OCI-LY7 (cell line): ENCODE measurements around the gene RGCC. TPM values are rescaled to one million over a fixed set of nuclear protein-coding genes. Genes with fewer than 3 reads are reported as not detected.
A peak's percentile ranks its signal among the peaks of the same experiment; 100 is the strongest.

Source experiments
- BruUV-seq: library from RNA; stranded (reverse); fragments of 400-500 nt; replicated peaks from 2 replicates; lab custom pipeline; 2021; lab: Mats Ljungman, UMichigan
- CTCF ChIA-PET: fragments of 300-600 bp; sonication (Branson Sonifier 250); formaldehyde crosslinking; loops from one replicate; lab custom pipeline; 2022; ENCODE audit warnings: antibody characterized with exemption; ENCODE audit not compliant: unreplicated experiment; lab: Charles Lee
- POLR2A ChIA-PET: fragments of 300-600 bp; sonication (Branson Sonifier 250); formaldehyde crosslinking; loops from one replicate; lab custom pipeline; 2022; ENCODE audit warnings: antibody characterized with exemption; lab: Charles Lee
- DNase-seq: peaks from one replicate; pipeline ENCODE4 v3.0.0-alpha.2; 2015; ENCODE audit warnings: low spot score
- H2AFZ ChIP-seq: fragments of 200-600 bp; sonication (generic), shearing (Covaris generic); 2 replicates; pipeline ENCODE4 v1.6.1; 2014; ENCODE audit warnings: mild to moderate bottlenecking, antibody characterized with exemption, low read length, moderate library complexity
- H3K27ac ChIP-seq: fragments of 200-600 bp; sonication (generic); 2 replicates; pipeline ENCODE4 v1.5.1; 2014; ENCODE audit warnings: mixed run types, low read depth, mild to moderate bottlenecking, moderate library complexity, low read length, inconsistent platforms; ENCODE audit not compliant: poor library complexity, severe bottlenecking
- H3K36me3 ChIP-seq: fragments of 200-600 bp; sonication (generic); 2 replicates; pipeline ENCODE4 v1.6.1; 2014; ENCODE audit warnings: mild to moderate bottlenecking, antibody characterized with exemption, low read length, moderate library complexity, mixed read lengths; ENCODE audit not compliant: insufficient read depth
- H3K4me1 ChIP-seq: fragments of 200-600 bp; sonication (generic); 2 replicates; pipeline ENCODE4 v1.5.1; 2014; ENCODE audit warnings: mild to moderate bottlenecking, low read length; ENCODE audit not compliant: insufficient read depth, poor library complexity, severe bottlenecking
- H3K4me2 ChIP-seq: fragments of 200-600 bp; sonication (generic); 2 replicates; pipeline ENCODE4 v1.6.1; 2014; ENCODE audit warnings: mild to moderate bottlenecking, low read length
- H3K4me3 ChIP-seq: fragments of 200-600 bp; sonication (generic); 2 replicates; pipeline ENCODE4 v1.5.1; 2014; ENCODE audit warnings: mild to moderate bottlenecking, low read depth, low read length; ENCODE audit not compliant: poor library complexity, severe bottlenecking
- H3K79me2 ChIP-seq: fragments of 200-600 bp; sonication (generic); 2 replicates; pipeline ENCODE4 v1.6.1; 2016; ENCODE audit warnings: low read depth, mild to moderate bottlenecking, low read length, moderate library complexity, mixed read lengths; ENCODE audit not compliant: insufficient read depth
- H3K9me2 ChIP-seq: fragments of 200-600 bp; sonication (generic); 2 replicates; pipeline ENCODE4 v1.6.1; 2016; ENCODE audit warnings: mild to moderate bottlenecking, low read length, mixed read lengths; ENCODE audit not compliant: insufficient read depth
- H3K9me3 ChIP-seq: fragments of 200-600 bp; sonication (generic); 2 replicates; pipeline ENCODE4 v1.6.1; 2014; ENCODE audit warnings: mild to moderate bottlenecking, mixed run types, low read length, mixed read lengths
- H4K20me1 ChIP-seq: fragments of 200-600 bp; sonication (generic); 2 replicates; pipeline ENCODE4 v1.6.1; 2014; ENCODE audit warnings: mild to moderate bottlenecking, antibody characterized with exemption, low read length, moderate library complexity, mixed read lengths; ENCODE audit not compliant: insufficient read depth
- EZH2phosphoT487 ChIP-seq: fragments of 200-600 bp; sonication (generic); IDR thresholded peaks from 2 replicates; pipeline ENCODE4 v1.6.1; 2018; ENCODE audit warnings: low read depth, borderline replicate concordance, mild to moderate bottlenecking, mixed run types, antibody characterized with exemption, low read length, moderate library complexity, mixed read lengths
- intact Hi-C: fragments of 100-400 bp; cut with micrococcal nuclease; formaldehyde crosslinking; loops from one replicate; pipeline ENCODE4 v1.10.0; 2022; ENCODE audit not compliant: unreplicated experiment
- total RNA-seq, 2 experiments: library from RNA; depleted of rRNA in 1 of 2; stranded (reverse); fragments of >200 nt in 1 of 2; shearing (Covaris generic) in 1 of 2; gene quantifications; 2 replicates each; pipeline ENCODE4 v1.2.3, GENCODE V29; 2014 to 2022
- TF ChIP-seq, protein P1 (sequence below): fragments of 200-600 bp; sonication (generic); conservative IDR thresholded peaks from 2 replicates; pipeline ENCODE4 v1.5.1; 2014; ENCODE audit warnings: mild to moderate bottlenecking, antibody characterized with exemption, low read length, moderate library complexity, mixed read lengths

The RGCC gene
- total RNA-seq, 2 experiments from 2014 or later: 101 to 274 TPM

DNA sequence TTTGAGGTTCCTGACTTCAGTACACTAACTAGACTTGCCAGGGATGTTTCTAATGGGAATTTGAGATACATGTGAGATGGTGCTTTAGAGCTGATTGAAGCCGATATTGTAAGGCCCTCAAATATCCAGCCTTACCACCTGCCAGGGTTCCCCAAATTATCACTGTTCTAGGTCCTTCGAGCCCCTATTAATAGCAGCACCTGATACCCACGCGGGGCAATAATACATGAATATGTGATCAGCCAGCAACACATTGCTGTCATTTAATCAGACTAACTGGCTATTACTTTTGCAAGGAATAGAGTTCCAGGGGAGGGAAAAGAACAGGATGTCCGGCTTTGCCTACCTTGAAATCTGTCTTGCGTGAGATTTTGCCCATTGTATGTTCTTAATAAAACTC, 5.1 kb downstream of the RGCC start:
- Histone ChIP-seq H4K20me1 (peaks cover 5% of the 10 kb centered on the region; the same call in 1 of the 2 replicates), H3K27ac (peak overlapping the region; percentile 95), H3K9me3 (no peaks in the 10 kb centered on the region), H3K9me2 (no peaks in the 10 kb centered on the region), H3K4me3 (peak overlapping the region; percentile 85), H3K4me2 (peak overlapping the region; percentile 94), H2AFZ (no peak overlapping the region), H3K79me2 (peaks cover 95% of the 10 kb centered on the region), H3K36me3 (peaks cover 89% of the 10 kb centered on the region), H3K4me1 (peaks cover 73% of the 10 kb centered on the region)
- intact Hi-C loops: loop anchor here (5.0 to 10.0 kb wide), 3 partner anchors 400 to 812 kb away; partner anchors contain the start of genes AKAP11 and WBP4
- ChIA-PET POLR2A (interaction anchor here (0.6 to 1.5 kb wide), 7 partner anchors 33 to 475 kb away, joined by 3 to 7 read pairs (median 3); no protein-coding TSS in a partner anchor), CTCF (interaction anchor here (1.0 kb wide), 1 partner anchor 37 kb away, joined by 4 read pairs; no protein-coding TSS in a partner anchor)
- peak; percentile 20 for DNase-seq
- no peak for TF ChIP-seq EZH2phosphoT487
- TF ChIP-seq, protein P1, sequence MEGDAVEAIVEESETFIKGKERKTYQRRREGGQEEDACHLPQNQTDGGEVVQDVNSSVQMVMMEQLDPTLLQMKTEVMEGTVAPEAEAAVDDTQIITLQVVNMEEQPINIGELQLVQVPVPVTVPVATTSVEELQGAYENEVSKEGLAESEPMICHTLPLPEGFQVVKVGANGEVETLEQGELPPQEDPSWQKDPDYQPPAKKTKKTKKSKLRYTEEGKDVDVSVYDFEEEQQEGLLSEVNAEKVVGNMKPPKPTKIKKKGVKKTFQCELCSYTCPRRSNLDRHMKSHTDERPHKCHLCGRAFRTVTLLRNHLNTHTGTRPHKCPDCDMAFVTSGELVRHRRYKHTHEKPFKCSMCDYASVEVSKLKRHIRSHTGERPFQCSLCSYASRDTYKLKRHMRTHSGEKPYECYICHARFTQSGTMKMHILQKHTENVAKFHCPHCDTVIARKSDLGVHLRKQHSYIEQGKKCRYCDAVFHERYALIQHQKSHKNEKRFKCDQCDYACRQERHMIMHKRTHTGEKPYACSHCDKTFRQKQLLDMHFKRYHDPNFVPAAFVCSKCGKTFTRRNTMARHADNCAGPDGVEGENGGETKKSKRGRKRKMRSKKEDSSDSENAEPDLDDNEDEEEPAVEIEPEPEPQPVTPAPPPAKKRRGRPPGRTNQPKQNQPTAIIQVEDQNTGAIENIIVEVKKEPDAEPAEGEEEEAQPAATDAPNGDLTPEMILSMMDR: no peak
- no TSS peak for BruUV-seq

DNA sequence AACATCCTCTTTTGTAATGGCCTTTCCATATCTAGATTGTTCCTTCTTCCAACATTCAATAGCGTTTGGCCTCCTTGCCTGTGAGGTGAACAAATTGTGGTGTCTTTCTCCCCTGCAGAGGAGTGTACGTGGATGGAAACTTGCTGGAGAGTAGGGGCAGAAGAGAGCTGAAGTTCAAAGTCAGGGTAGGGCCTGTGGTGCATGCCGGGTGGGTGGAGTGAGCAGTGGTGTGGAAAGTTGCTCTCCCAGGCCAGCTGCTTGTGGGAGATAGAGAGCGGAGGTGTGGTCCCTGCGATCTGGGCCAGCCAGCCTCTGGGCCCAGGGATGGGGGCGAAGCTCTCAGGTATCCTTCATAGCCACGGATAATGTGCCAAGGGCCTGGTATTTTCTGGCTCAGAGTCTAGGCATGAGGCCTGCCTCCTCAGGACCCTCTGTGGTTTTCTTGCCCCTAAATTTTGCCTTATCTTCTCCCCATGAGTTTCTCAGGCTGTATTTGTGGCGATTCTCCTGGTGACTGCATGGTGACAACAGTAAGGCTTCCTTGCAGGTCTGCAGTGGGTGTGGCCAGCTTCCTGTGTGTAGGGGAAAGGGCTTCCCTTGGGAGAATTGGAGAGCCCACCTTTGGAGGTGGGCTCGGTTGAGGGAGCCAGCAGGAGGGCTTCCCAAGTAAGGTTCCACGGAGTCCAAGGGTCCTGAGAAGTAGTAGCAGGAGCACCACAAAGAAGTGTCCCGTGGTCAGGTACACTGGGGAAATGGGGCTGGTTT, 6.7 kb downstream of the RGCC start:
- H3K9me3 ChIP-seq: no peaks in the 10 kb centered on the region
- no peak for TF ChIP-seq EZH2phosphoT487
- TF ChIP-seq, protein P1: 0 out of 2 replicates have a peak, but pooled peaks have one; percentile 27
- peaks cover 88% of the 10 kb centered on the region for H3K79me2 ChIP-seq
- H2AFZ ChIP-seq: no peak overlapping the region
- ChIA-PET POLR2A (interaction anchor here (0.7 to 2.6 kb wide), 10 partner anchors 27 to 485 kb away, joined by 3 to 34 read pairs (median 4); no protein-coding TSS in a partner anchor), CTCF (interaction anchor here (1.3 kb wide), 1 partner anchor 36 kb away, joined by 4 read pairs; no protein-coding TSS in a partner anchor)
- no TSS peak for BruUV-seq
- peak overlapping the region; percentile 94 for H3K4me2 ChIP-seq
- H3K4me1 ChIP-seq: peaks cover 74% of the 10 kb centered on the region
- peak overlapping the region; percentile 95 for H3K27ac ChIP-seq
- intact Hi-C loops: loop anchor here (5.0 to 10.0 kb wide), 3 partner anchors 402 to 811 kb away; partner anchors contain the start of genes AKAP11 and WBP4
- H3K4me3 ChIP-seq: peak overlapping the region; percentile 85
- H3K36me3 ChIP-seq: peaks cover 89% of the 10 kb centered on the region
- peak; percentile 77 for DNase-seq
- no peaks in the 10 kb centered on the region for H3K9me2 ChIP-seq
- H4K20me1 ChIP-seq: peaks cover 4% of the 10 kb centered on the region; the same call in 1 of the 2 replicates
